Measurements from ENCODE around the gene PGM2L1. TPM values are rescaled to one million over a fixed set of nuclear protein-coding genes. Genes with fewer than 3 reads are reported as not detected.

PGM2L1 gene
- total RNA-seq, 1 experiment from 2014 or later: 7.8 TPM

GRCh38 chr11:74388678-74389327 lies 9.4 kb downstream of the PGM2L1 start:
- no peaks in the 10 kb centered on the region for H3K9me2 ChIP-seq (ENCODE audit: insufficient read depth)
- H2AFZ ChIP-seq: no peak overlapping the region
- H3K36me3 ChIP-seq (ENCODE audit: low read depth): no peaks in the 10 kb centered on the region
- ChIA-PET CTCF (interaction anchor here (0.5 kb wide), 1 partner anchor 31 kb away, joined by 3 read pairs; no protein-coding TSS in a partner anchor), POLR2A (ENCODE audit: unreplicated experiment) (no interaction called here)
- no peak for DNase-seq
- no peak overlapping the region for H3K4me3 ChIP-seq
- H3K9me3 ChIP-seq (ENCODE audit: insufficient read depth, low read depth): no peaks in the 10 kb centered on the region
- no peak for TF ChIP-seq CTCF (conservative IDR thresholded peaks at IDR 0.05)
- TF ChIP-seq EZH2 (IDR thresholded peaks at IDR 0.05; ENCODE audit: low read depth): no peak
- intact Hi-C loops (cut with micrococcal nuclease; ENCODE audit: unreplicated experiment): no loop called here
- no peaks in the 10 kb centered on the region for H3F3A ChIP-seq (ENCODE audit: insufficient read depth, low read depth)
- H3K27ac ChIP-seq: no peak overlapping the region
- no peaks in the 10 kb centered on the region for H3K4me1 ChIP-seq (replicated peaks; ENCODE audit: insufficient read depth)
- H3K27me3 ChIP-seq (ENCODE audit: insufficient read depth, low read depth): no peaks in the 10 kb centered on the region
- no peaks in the 10 kb centered on the region for H3K79me2 ChIP-seq (ENCODE audit: low read depth)
- H4K20me1 ChIP-seq (ENCODE audit: insufficient read depth): no peaks in the 10 kb centered on the region
- no TSS peak for BruUV-seq (replicated peaks)
- no peak overlapping the region for H3K4me2 ChIP-seq

- H3K4me1 ChIP-seq (replicated peaks; ENCODE audit: insufficient read depth): peaks cover 9% of the 10 kb centered on the region
- CTCF ChIA-PET: no interaction called here
- BruUV-seq (replicated peaks): no TSS peak
Measured at GRCh38 chr11:74384641-74385040, 13.6 kb downstream of the PGM2L1 start.

DNA sequence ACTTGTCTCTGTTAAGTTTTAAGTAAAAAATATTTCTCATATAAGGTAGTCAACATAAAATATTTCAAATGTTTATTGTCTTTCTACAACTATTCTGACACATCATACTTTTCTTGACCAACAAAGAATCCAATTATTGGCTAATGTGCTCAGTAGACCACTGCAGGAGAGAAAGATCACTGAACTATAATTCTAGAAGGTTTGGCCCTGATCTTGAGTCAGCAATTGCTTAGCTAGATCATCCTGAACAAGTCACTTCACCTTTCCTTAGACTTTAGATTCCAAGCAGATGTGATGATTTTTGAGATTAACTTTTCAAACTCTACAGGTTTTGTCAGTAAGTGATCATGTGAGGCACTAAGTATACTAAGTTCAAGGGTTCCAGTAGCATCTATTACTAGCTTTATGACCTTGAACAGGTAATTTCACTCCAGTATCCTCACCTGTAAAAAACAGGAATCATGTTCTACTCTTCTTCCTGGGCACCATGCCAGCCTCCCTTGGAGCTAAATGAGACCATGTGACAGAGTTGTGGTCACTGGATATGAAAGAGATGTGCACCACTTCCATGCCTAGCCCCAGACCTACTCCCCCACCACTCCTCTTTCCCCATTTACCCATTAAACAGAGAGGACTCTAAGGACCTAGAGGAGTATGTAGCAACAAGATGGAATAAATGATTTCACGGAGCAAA lies 17.3 kb downstream of the PGM2L1 start:
- Histone ChIP-seq H3K36me3 (ENCODE audit: low read depth) (no peaks in the 10 kb centered on the region), H2AFZ (no peak overlapping the region), H3K79me2 (ENCODE audit: low read depth) (no peaks in the 10 kb centered on the region), H3K27ac (no peak overlapping the region), H4K20me1 (ENCODE audit: insufficient read depth) (no peaks in the 10 kb centered on the region), H3K4me1 (replicated peaks; ENCODE audit: insufficient read depth) (peaks cover 9% of the 10 kb centered on the region), H3K4me2 (no peak overlapping the region), H3K27me3 (ENCODE audit: insufficient read depth, low read depth) (no peaks in the 10 kb centered on the region), H3K4me3 (no peak overlapping the region), H3K9me3 (ENCODE audit: insufficient read depth, low read depth) (no peaks in the 10 kb centered on the region), H3K9me2 (ENCODE audit: insufficient read depth) (no peaks in the 10 kb centered on the region), H3F3A (ENCODE audit: insufficient read depth, low read depth) (peaks cover 6% of the 10 kb centered on the region; the same call in 1 of the 2 replicates)
- ChIA-PET CTCF (interaction anchor here (1.0 kb wide), 1 partner anchor 8 kb away, joined by 3 read pairs; no protein-coding TSS in a partner anchor), POLR2A (ENCODE audit: unreplicated experiment) (interaction anchor here (0.5 to 0.6 kb wide), 2 partner anchors 112 to 312 kb away, joined by 3 to 4 read pairs; no protein-coding TSS in a partner anchor)
- intact Hi-C loops (cut with micrococcal nuclease; ENCODE audit: unreplicated experiment): no loop called here
- no TSS peak for BruUV-seq (replicated peaks)
- TF ChIP-seq CTCF (conservative IDR thresholded peaks at IDR 0.05) (no peak), EZH2 (IDR thresholded peaks at IDR 0.05; ENCODE audit: low read depth) (no peak)
- DNase-seq: peak; percentile 46 to 67

More at GRCh38 chr11:74384641-74385040, 13.6 kb downstream of the PGM2L1 start:
- Histone ChIP-seq H3F3A (ENCODE audit: insufficient read depth, low read depth) (peaks cover 6% of the 10 kb centered on the region; the same call in 1 of the 2 replicates), H3K36me3 (ENCODE audit: low read depth) (no peaks in the 10 kb centered on the region), H2AFZ (no peak overlapping the region), H3K4me3 (no peak overlapping the region), H3K79me2 (ENCODE audit: low read depth) (no peaks in the 10 kb centered on the region), H3K9me3 (ENCODE audit: insufficient read depth, low read depth) (no peaks in the 10 kb centered on the region), H4K20me1 (ENCODE audit: insufficient read depth) (no peaks in the 10 kb centered on the region), H3K4me2 (no peak overlapping the region), H3K27me3 (ENCODE audit: insufficient read depth, low read depth) (no peaks in the 10 kb centered on the region), H3K9me2 (ENCODE audit: insufficient read depth) (no peaks in the 10 kb centered on the region), H3K27ac (no peak overlapping the region)
- TF ChIP-seq CTCF (conservative IDR thresholded peaks at IDR 0.05): no peak
- TF ChIP-seq EZH2 (IDR thresholded peaks at IDR 0.05; ENCODE audit: low read depth): no peak
- DNase-seq: no peak
- POLR2A ChIA-PET (ENCODE audit: unreplicated experiment): interaction anchor here (0.8 kb wide), 1 partner anchor 8 kb away, joined by 12 read pairs; no protein-coding TSS in a partner anchor
- intact Hi-C loops (cut with micrococcal nuclease; ENCODE audit: unreplicated experiment): no loop called here
